IgD-negative memory B cell (primary cell): ENCODE measurements around the gene SARDH. TPM values are rescaled to one million over a fixed set of nuclear protein-coding genes. Genes with fewer than 3 reads are reported as not detected.
A peak's percentile ranks its signal among the peaks of the same experiment; 100 is the strongest.
"Not testable (repeated sequence)": the region's sequence is repeated elsewhere in the genome, so short reads cannot be mapped to it uniquely, and the experiment has no call there.

Source experiments
- H3K27ac Mint-ChIP-seq, 3 donors: one replicate each; pipeline ENCODE4 v1.8.0; 2020 to 2022; ENCODE audit warnings: mild to moderate bottlenecking in 3 of 3, mixed read lengths in 3 of 3, moderate library complexity in 1 of 3
- H3K27me3 Mint-ChIP-seq: one replicate; pipeline ENCODE4 v1.8.0; 2021; ENCODE audit warnings: mixed read lengths
- H3K36me3 Mint-ChIP-seq: one replicate; pipeline ENCODE4 v1.8.0; 2020; ENCODE audit warnings: mild to moderate bottlenecking, mixed read lengths
- H3K4me1 Mint-ChIP-seq, 3 donors: one replicate each; pipeline ENCODE4 v1.8.0; 2020 to 2022; ENCODE audit warnings: mixed read lengths in 3 of 3, mild to moderate bottlenecking in 1 of 3
- H3K4me3 Mint-ChIP-seq, 4 donors: one replicate each; pipeline ENCODE4 v1.8.0; 2020 to 2022; ENCODE audit warnings: mild to moderate bottlenecking in 4 of 4, mixed read lengths in 4 of 4, moderate library complexity in 3 of 4
- H3K9me3 Mint-ChIP-seq, 3 donors: one replicate each; pipeline ENCODE4 v1.8.0; 2020 to 2021; ENCODE audit warnings: mixed read lengths in 3 of 3, mild to moderate bottlenecking in 1 of 3
- polyA plus RNA-seq: library from polyadenylated mRNA; unstranded; fragments of 300-500 nt; fragmentation: Illumina TruSeq; gene quantifications from one replicate; pipeline ENCODE4 v1.2.3, GENCODE V29; 2021

Gene SARDH
- polyA plus RNA-seq, 1 donor from 2014 or later, result 0.30 TPM

GRCh38 chr9:133754688-133755227, 16.6 kb upstream of the SARDH start:
- peak overlapping the region in 1 of 4 donors; percentile 49 for H3K4me3 Mint-ChIP-seq
- peaks cover 2 to 11% (median 5%) of the 10 kb centered on the region in 3 donors for H3K4me1 Mint-ChIP-seq
- peaks cover 3% of the 10 kb centered on the region for H3K36me3 Mint-ChIP-seq
- H3K27ac Mint-ChIP-seq, result peak overlapping the region in 2 of 3 donors; percentile 56 to 91
- H3K9me3 Mint-ChIP-seq, result no peaks in the 10 kb centered on the region
- peaks cover 4% of the 10 kb centered on the region for H3K27me3 Mint-ChIP-seq

DNA sequence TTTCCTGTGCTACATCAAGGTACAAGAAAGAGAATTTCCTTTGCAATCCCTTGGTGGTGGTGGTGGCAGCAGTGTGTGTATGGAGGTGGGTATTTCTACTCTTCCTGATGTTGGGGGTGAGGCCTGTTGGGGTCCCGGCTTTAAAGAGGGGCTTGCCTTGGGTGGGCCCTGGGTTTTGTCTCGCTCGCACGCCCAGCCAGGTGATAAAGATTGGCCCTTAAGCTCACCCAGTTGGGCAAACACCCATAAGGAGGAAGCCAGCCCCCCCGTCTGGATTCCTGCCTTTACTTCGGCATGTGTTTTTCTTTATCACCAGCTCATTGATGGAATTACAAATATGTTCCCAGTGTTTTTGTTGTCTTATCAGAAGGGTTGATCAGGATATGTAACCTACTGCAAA, 16.0 kb upstream of the SARDH start:
- no peak overlapping the region for H3K4me3 Mint-ChIP-seq
- H3K36me3 Mint-ChIP-seq, result peaks cover 3% of the 10 kb centered on the region
- peaks cover 8% of the 10 kb centered on the region for H3K27me3 Mint-ChIP-seq
- peak overlapping the region in 2 of 3 donors; percentile 47 to 56 for H3K27ac Mint-ChIP-seq
- H3K9me3 Mint-ChIP-seq, result no peaks in the 10 kb centered on the region
- peaks cover 2 to 11% (median 5%) of the 10 kb centered on the region in 3 donors for H3K4me1 Mint-ChIP-seq

- H3K4me3 Mint-ChIP-seq, result no peak overlapping the region
- peaks cover 14% of the 10 kb centered on the region for H3K27me3 Mint-ChIP-seq
- H3K36me3 Mint-ChIP-seq, result peaks cover 1% of the 10 kb centered on the region
- peaks cover 2 to 11% (median 5%) of the 10 kb centered on the region in 3 donors for H3K4me1 Mint-ChIP-seq
- H3K27ac Mint-ChIP-seq, result peak overlapping the region in 2 of 3 donors; percentile 46 to 74
- H3K9me3 Mint-ChIP-seq, result peaks cover 0 to 1% (median 0%) of the 10 kb centered on the region in 3 donors
Measured at GRCh38 chr9:133752739-133753446, 14.7 kb upstream of the SARDH start.

DNA sequence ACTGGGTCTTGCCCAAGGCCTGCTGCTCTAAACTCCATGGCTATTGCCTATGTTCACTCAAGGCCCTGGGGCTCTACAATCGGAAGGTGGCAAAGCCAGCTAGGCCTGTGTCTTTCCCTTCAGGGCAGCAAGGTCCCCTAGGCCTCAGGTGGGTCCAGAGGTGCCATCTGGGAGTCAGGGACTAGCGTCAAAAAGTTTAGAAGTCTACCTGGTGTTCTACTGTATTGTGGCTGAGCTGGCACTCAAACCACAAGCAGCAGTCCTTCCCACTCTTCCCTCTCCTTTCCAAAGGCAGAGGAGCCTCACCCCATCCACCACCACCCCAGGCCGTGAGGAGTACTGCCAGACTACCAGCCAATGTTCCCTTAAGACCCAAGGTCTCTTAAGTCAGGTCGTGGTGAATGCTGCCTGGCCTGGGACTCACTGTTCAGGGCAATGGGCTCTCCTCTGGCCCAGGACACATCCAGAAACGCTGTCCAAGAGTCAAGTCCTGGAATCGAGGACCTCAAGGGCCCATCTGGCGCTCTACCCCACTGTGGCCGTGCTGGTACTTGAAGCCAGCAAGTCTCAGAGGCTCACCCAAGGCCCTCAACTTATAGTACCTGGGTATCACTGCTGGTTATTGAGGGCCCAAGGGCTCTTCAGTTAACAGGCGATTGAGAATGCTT, 13.0 kb upstream of the SARDH start:
- Mint-ChIP-seq H3K27me3 (peaks cover 24% of the 10 kb centered on the region), H3K36me3 (peaks cover 1% of the 10 kb centered on the region), H3K9me3 (peaks cover 0 to 5% (median 0%) of the 10 kb centered on the region in 3 donors), H3K4me1 (peaks cover 2 to 10% (median 5%) of the 10 kb centered on the region in 3 donors), H3K4me3 (peak overlapping the region in 1 of 4 donors; percentile 43), H3K27ac (no peak overlapping the region)

DNA sequence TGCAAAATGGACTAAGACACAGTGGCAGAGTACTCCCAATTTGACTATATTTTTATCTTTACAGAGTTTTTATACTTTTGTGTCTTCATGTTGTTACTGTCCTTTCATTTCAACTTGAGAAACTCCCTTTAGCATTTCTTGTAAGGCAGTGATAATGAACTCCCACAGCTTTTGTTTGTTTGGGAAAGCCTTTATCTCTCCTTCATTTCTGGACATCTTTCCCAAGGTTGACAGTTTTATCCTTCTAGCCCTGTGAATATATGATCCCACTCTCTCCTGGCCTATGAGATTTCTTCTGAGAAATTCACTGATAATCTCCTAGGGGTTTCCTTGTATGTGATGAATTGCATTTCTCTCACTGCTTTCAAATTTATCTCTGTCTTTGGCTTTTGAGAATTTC, 9.2 kb upstream of the SARDH start:
- H3K4me3 Mint-ChIP-seq, result no peak overlapping the region
- H3K4me1 Mint-ChIP-seq, result peaks cover 0 to 2% (median 0%) of the 10 kb centered on the region in 3 donors
- H3K9me3 Mint-ChIP-seq, result peaks cover 0 to 5% (median 0%) of the 10 kb centered on the region in 3 donors
- peak overlapping the region in 1 of 3 donors; percentile 5 for H3K27ac Mint-ChIP-seq
- H3K27me3 Mint-ChIP-seq, result peaks cover 28% of the 10 kb centered on the region
- H3K36me3 Mint-ChIP-seq, result peaks cover 3% of the 10 kb centered on the region

DNA sequence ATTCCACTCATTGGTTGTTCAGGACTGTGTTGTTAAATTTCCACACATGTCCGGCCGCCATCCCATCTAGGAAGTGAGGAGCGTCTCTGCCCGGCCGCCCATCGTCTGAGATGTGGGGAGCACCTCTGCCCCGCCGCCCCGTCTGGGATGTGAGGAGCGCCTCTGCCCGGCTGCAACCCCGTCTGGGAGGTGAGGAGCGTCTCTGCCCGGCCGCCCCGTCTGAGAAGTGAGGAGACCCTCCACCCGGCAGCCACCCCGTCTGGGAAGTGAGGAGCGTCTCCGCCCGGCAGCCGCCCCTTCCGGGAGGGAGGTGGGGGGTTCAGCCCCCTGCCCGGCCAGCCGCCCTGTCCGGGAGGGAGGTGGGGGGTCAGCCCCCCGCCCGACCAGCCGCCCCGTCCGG, 6.4 kb upstream of the SARDH start:
- H3K27ac Mint-ChIP-seq, result peak overlapping the region in 1 of 3 donors; percentile 64
- H3K9me3 Mint-ChIP-seq, H3K36me3 Mint-ChIP-seq, H3K4me3 Mint-ChIP-seq, H3K4me1 Mint-ChIP-seq: not testable (repeated sequence)
- peaks cover 21% of the 10 kb centered on the region for H3K27me3 Mint-ChIP-seq

- Mint-ChIP-seq H3K27ac (no peak overlapping the region), H3K9me3 (peaks cover 0 to 3% (median 0%) of the 10 kb centered on the region in 3 donors), H3K4me1 (peaks cover 0 to 2% (median 0%) of the 10 kb centered on the region in 3 donors), H3K4me3 (no peak overlapping the region), H3K27me3 (peaks cover 14% of the 10 kb centered on the region), H3K36me3 (peaks cover 1% of the 10 kb centered on the region)
Measured at GRCh38 chr9:133742849-133743444, 4.8 kb upstream of the SARDH start.

- H3K9me3 Mint-ChIP-seq, result peaks cover 0 to 3% (median 0%) of the 10 kb centered on the region in 3 donors
- no peak overlapping the region for H3K4me3 Mint-ChIP-seq
- no peak overlapping the region for H3K27ac Mint-ChIP-seq
- peaks cover 0 to 2% (median 0%) of the 10 kb centered on the region in 3 donors for H3K4me1 Mint-ChIP-seq
- peaks cover 9% of the 10 kb centered on the region for H3K27me3 Mint-ChIP-seq
- H3K36me3 Mint-ChIP-seq, result peaks cover 1% of the 10 kb centered on the region
Measured at GRCh38 chr9:133742251-133742650, 4.1 kb upstream of the SARDH start.

- peaks cover 0 to 2% (median 2%) of the 10 kb centered on the region in 3 donors for H3K4me1 Mint-ChIP-seq
- H3K9me3 Mint-ChIP-seq, result no peaks in the 10 kb centered on the region
- H3K27me3 Mint-ChIP-seq, result peaks cover 5% of the 10 kb centered on the region
- peaks cover 1% of the 10 kb centered on the region for H3K36me3 Mint-ChIP-seq
- no peak overlapping the region for H3K27ac Mint-ChIP-seq
- no peak overlapping the region for H3K4me3 Mint-ChIP-seq
Measured at GRCh38 chr9:133741716-133742115, 3.6 kb upstream of the SARDH start.

- Mint-ChIP-seq H3K9me3 (no peaks in the 10 kb centered on the region), H3K36me3 (peaks cover 1% of the 10 kb centered on the region), H3K27me3 (peaks cover 4% of the 10 kb centered on the region), H3K27ac (no peak overlapping the region), H3K4me3 (no peak overlapping the region), H3K4me1 (peaks cover 2 to 9% (median 3%) of the 10 kb centered on the region in 3 donors)
Measured at GRCh38 chr9:133740911-133741310, 2.8 kb upstream of the SARDH start.

GRCh38 chr9:133739408-133740280, 1.5 kb upstream of the SARDH start:
- peaks cover 1% of the 10 kb centered on the region for H3K36me3 Mint-ChIP-seq
- H3K27me3 Mint-ChIP-seq, result peaks cover 4% of the 10 kb centered on the region
- H3K4me3 Mint-ChIP-seq, result no peak overlapping the region
- no peaks in the 10 kb centered on the region for H3K9me3 Mint-ChIP-seq
- no peak overlapping the region for H3K27ac Mint-ChIP-seq
- peaks cover 6 to 18% (median 11%) of the 10 kb centered on the region in 3 donors for H3K4me1 Mint-ChIP-seq

- Mint-ChIP-seq H3K27ac (no peak overlapping the region), H3K36me3 (no peaks in the 10 kb centered on the region), H3K27me3 (peaks cover 1% of the 10 kb centered on the region), H3K9me3 (no peaks in the 10 kb centered on the region), H3K4me3 (peak overlapping the region in 1 of 4 donors; percentile 85), H3K4me1 (peaks cover 9 to 18% (median 11%) of the 10 kb centered on the region in 3 donors)
Measured at GRCh38 chr9:133738640-133739225, 581 bp upstream of the SARDH start.

GRCh38 chr9:133737071-133737773, 930 bp downstream of the SARDH start:
- Mint-ChIP-seq H3K4me1 (peaks cover 9 to 18% (median 11%) of the 10 kb centered on the region in 3 donors), H3K27me3 (peaks cover 2% of the 10 kb centered on the region), H3K36me3 (no peaks in the 10 kb centered on the region), H3K4me3 (no peak overlapping the region), H3K9me3 (no peaks in the 10 kb centered on the region), H3K27ac (no peak overlapping the region)
